GM19025 (cell line): ENCODE measurements around the gene SEMA3B.
A peak's percentile ranks its signal among the peaks of the same experiment; 100 is the strongest.
"Not testable (repeated sequence)": the region's sequence is repeated elsewhere in the genome, so short reads cannot be mapped to it uniquely, and the experiment has no call there.

Experiments used
- ATAC-seq: cut with Tn5 transposase; IDR thresholded peaks from one replicate; pipeline ENCODE4 v1.9.1; 2021; ENCODE audit warnings: mild to moderate bottlenecking, low read depth, moderate library complexity; ENCODE audit not compliant: unreplicated experiment

Gene SEMA3B

GRCh38 chr3:50270422-50271224 lies 1.7 kb downstream of the SEMA3B start:
- no peak for ATAC-seq

- ATAC-seq: no peak
These were observed 2.5 kb downstream of the SEMA3B start for GRCh38 chr3:50271314-50271936.

GRCh38 chr3:50272538-50272910 lies 3.6 kb downstream of the SEMA3B start:
- not testable (repeated sequence) for ATAC-seq

GRCh38 chr3:50272911-50273688 lies 4.2 kb downstream of the SEMA3B start:
- peak; percentile 68 for ATAC-seq

- no peak for ATAC-seq
These were observed 4.7 kb downstream of the SEMA3B start for GRCh38 chr3:50273689-50274065.

- ATAC-seq: no peak
These were observed 5.6 kb downstream of the SEMA3B start for GRCh38 chr3:50274371-50275104.

GRCh38 chr3:50275141-50275995 lies 6.4 kb downstream of the SEMA3B start:
- ATAC-seq: no peak

GRCh38 chr3:50275996-50276761 lies 7.2 kb downstream of the SEMA3B start:
- no peak for ATAC-seq

GRCh38 chr3:50276762-50277101 lies 7.8 kb downstream of the SEMA3B start:
- no peak for ATAC-seq

GRCh38 chr3:50278123-50278879 lies 9.4 kb downstream of the SEMA3B start:
- ATAC-seq: no peak

- no peak for ATAC-seq
These were observed 9.9 kb downstream of the SEMA3B start, which contains the start of gene LSMEM2 for GRCh38 chr3:50278880-50279224. LSMEM2 (plus strand) TSS chr3:50279087; CDS start chr3:50279114, 27 bp downstream.

- ATAC-seq: no peak
These were observed 10.5 kb downstream of the SEMA3B start for GRCh38 chr3:50279255-50280016.

- ATAC-seq: not testable (repeated sequence)
These were observed 15.2 kb downstream of the SEMA3B start for GRCh38 chr3:50284121-50284520.

GRCh38 chr3:50286322-50287227 lies 17.6 kb downstream of the SEMA3B start:
- ATAC-seq: no peak

- ATAC-seq: no peak
These were observed 18.3 kb downstream of the SEMA3B start for GRCh38 chr3:50287262-50287661.

GRCh38 chr3:50288387-50289007 lies 19.6 kb downstream of the SEMA3B start:
- ATAC-seq: no peak
